Measurements from ENCODE around the gene PRKCZ.

DNA sequence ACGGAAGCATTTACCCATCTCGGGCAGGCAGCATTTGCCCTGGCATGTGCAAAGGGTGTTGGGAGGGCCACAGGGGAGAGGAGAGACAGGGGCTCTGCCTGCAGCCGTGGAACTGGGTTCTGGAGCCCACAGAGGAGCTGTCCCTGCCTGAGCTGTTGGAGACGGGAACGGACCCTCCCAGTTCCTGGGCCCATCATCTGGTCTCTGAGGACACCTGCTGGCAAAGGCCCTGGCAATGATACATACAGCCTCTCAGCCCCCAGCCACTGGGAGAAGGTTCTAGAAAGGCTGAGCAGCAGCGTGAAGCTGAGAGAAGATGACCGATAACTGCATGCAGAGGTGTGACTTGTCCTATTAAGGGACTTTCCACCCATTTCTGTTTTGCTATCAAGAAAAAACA is 113.0 kb downstream of the PRKCZ start:
- TF ChIP-seq CTCF (IDR thresholded peaks at IDR 0.05), result peak in 2 of 12 donors; percentile 11 to 32
- no peak for TF ChIP-seq POLR2A (IDR thresholded peaks at IDR 0.05)

Measured in heart left ventricle (tissue), 13 donors.